Measurements from ENCODE around the gene RNU6-7.

The RNU6-7 gene

GRCh38 chr14:32202998-32203882 is 1.4 kb downstream of the RNU6-7 start, which contains the start of gene RNU6-8:
TSS of gene RNU6-8 (minus strand) at chr14:32203269.
- TF ChIP-seq CTCF (IDR thresholded peaks at IDR 0.05; ENCODE audit: low read depth, low read length), result no peak
- peak; percentile 92 for DNase-seq (ENCODE audit: low read depth, low spot score)
- in situ Hi-C loops (cut with HindIII; ENCODE audit: low sequenced_read_pairs), result no loop called here
- peak within 1 kb of the TSS; percentile 73 for H3K4me3 ChIP-seq (ENCODE audit: low read depth, low read length)

- DNase-seq (ENCODE audit: low read depth, low spot score), result no peak
- in situ Hi-C loops (cut with HindIII; ENCODE audit: low sequenced_read_pairs), result no loop called here
- TF ChIP-seq CTCF (IDR thresholded peaks at IDR 0.05; ENCODE audit: low read depth, low read length), result no peak
- peak overlapping the region; percentile 73 for H3K4me3 ChIP-seq (ENCODE audit: low read depth, low read length)
Measured at GRCh38 chr14:32203928-32204357, 2.1 kb downstream of the RNU6-7 start.

GRCh38 chr14:32205554-32205953 is 3.7 kb downstream of the RNU6-7 start:
- H3K4me3 ChIP-seq (ENCODE audit: low read depth, low read length), result no peak overlapping the region
- no peak for DNase-seq (ENCODE audit: low read depth, low spot score)
- TF ChIP-seq CTCF (IDR thresholded peaks at IDR 0.05; ENCODE audit: low read depth, low read length), result no peak
- in situ Hi-C loops (cut with HindIII; ENCODE audit: low sequenced_read_pairs), result no loop called here

GRCh38 chr14:32205984-32206383 is 4.1 kb downstream of the RNU6-7 start:
- DNase-seq (ENCODE audit: low read depth, low spot score), result no peak
- no peak overlapping the region for H3K4me3 ChIP-seq (ENCODE audit: low read depth, low read length)
- in situ Hi-C loops (cut with HindIII; ENCODE audit: low sequenced_read_pairs), result no loop called here
- TF ChIP-seq CTCF (IDR thresholded peaks at IDR 0.05; ENCODE audit: low read depth, low read length), result no peak

GRCh38 chr14:32206552-32206951 is 4.7 kb downstream of the RNU6-7 start:
- in situ Hi-C loops (cut with HindIII; ENCODE audit: low sequenced_read_pairs), result no loop called here

GRCh38 chr14:32208490-32208889 is 6.6 kb downstream of the RNU6-7 start:
- TF ChIP-seq CTCF (IDR thresholded peaks at IDR 0.05; ENCODE audit: low read depth, low read length), result no peak
- no peak for DNase-seq (ENCODE audit: low read depth, low spot score)
- in situ Hi-C loops (cut with HindIII; ENCODE audit: low sequenced_read_pairs), result no loop called here
- H3K4me3 ChIP-seq (ENCODE audit: low read depth, low read length), result no peak overlapping the region

More at GRCh38 chr14:32206552-32206951, 4.7 kb downstream of the RNU6-7 start:
- no peak overlapping the region for H3K4me3 ChIP-seq (ENCODE audit: low read depth, low read length)
- TF ChIP-seq CTCF (IDR thresholded peaks at IDR 0.05; ENCODE audit: low read depth, low read length), result no peak
- DNase-seq (ENCODE audit: low read depth, low spot score), result no peak
